Aorta (tissue), 5 donors: Measurements from ENCODE around the gene MAX. TPM values are rescaled to one million over a fixed set of nuclear protein-coding genes. Genes with fewer than 3 reads are reported as not detected.

Experiments used
- ATAC-seq: fragments of 200-7000 bp; cut with Tn5 transposase; one replicate; pipeline ENCODE4 v1.9.1; 2022; ENCODE audit warnings: moderate library complexity; ENCODE audit not compliant: low FRiP score
- DNase-seq, 2 donors: peaks; one replicate each; pipeline ENCODE4 v3.0.0-alpha.2; 2020
- H3K27ac ChIP-seq, 2 donors: one replicate each; pipeline ENCODE4 v1.5.1; 2013; ENCODE audit warnings: low read length in 2 of 2, mild to moderate bottlenecking in 2 of 2, moderate library complexity in 2 of 2, control low read depth in 1 of 2, inconsistent platforms in 1 of 2, low read depth in 1 of 2
- H3K27me3 ChIP-seq, 2 donors: one replicate each; pipeline ENCODE4 v1.6.1; 2013; ENCODE audit warnings: control low read depth in 1 of 2, low read length in 1 of 2, mild to moderate bottlenecking in 1 of 2, moderate library complexity in 1 of 2; ENCODE audit not compliant: insufficient read depth in 2 of 2, control insufficient read depth in 1 of 2
- H3K36me3 ChIP-seq, 2 donors: one replicate each; pipeline ENCODE4 v1.6.1; 2013; ENCODE audit warnings: control low read depth in 1 of 2, low read length in 1 of 2, mild to moderate bottlenecking in 1 of 2; ENCODE audit not compliant: insufficient read depth in 2 of 2, control insufficient read depth in 1 of 2
- H3K4me1 ChIP-seq, 2 donors: one replicate each; pipeline ENCODE4 v1.6.1; 2013; ENCODE audit warnings: low read length in 2 of 2, control low read depth in 1 of 2, mild to moderate bottlenecking in 1 of 2, moderate library complexity in 1 of 2; ENCODE audit not compliant: insufficient read depth in 2 of 2, control insufficient read depth in 1 of 2
- H3K4me3 ChIP-seq, 2 donors: one replicate each; pipeline ENCODE4 v1.5.1; 2013; ENCODE audit warnings: low read length in 2 of 2, control low read depth in 1 of 2, mild to moderate bottlenecking in 1 of 2
- H3K9me3 ChIP-seq: one replicate; pipeline ENCODE4 v1.6.1; 2013; ENCODE audit warnings: mild to moderate bottlenecking, low read length; ENCODE audit not compliant: control insufficient read depth
- WGBS, 2 donors: extraction: QIAGEN DNeasy Blood & Tissue Kit; methylation state at CpG; one replicate each; pipeline ENCODE4 v1.1.7; 2013; 5-methylcytosine and 5-hydroxymethylcytosine counted together
- intact Hi-C, 2 donors: fragments of 100-400 bp; cut with DNase I; formaldehyde crosslinking; loops; one replicate each; pipeline versions ENCODE4 v1.14.2 to v1.15.0; 2022
- polyA plus RNA-seq, 2 donors: library from polyadenylated mRNA; stranded (reverse); fragments of 200-250 nt; gene quantifications; one replicate each; pipeline ENCODE4 v1.2.3, GENCODE V29; 2013
- total RNA-seq, 2 donors: library from RNA; stranded (reverse); fragmentation: NEBNext Ultra II Directional; extraction: Animal tissue kit (Norgen Biotek cat#: 25700); gene quantifications; one replicate each; pipeline ENCODE4 v1.2.1, GENCODE V29; 2021
- donor health status: healthy with polysubstance abuse.
- donor health status: Bipolar disorder and iron deficiency.
- donor health status: DM: no; HTN: no; CAD: no.
- donor health status: DM: no; HTN: no; CAD: no.
- donor health status: DM: yes; HTN: yes; CAD: no.

Gene MAX
- total and polyA plus RNA-seq, 4 donors, result 42.6 to 98.0 (median 63.6) TPM

- intact Hi-C loops, result no loop called here
- H3K4me3 ChIP-seq, result no peak overlapping the region
- no peaks in the 10 kb centered on the region for H3K27me3 ChIP-seq
- WGBS, 2 donors, result 93 to 94% methylated on average over 6 of the region's 6 CpGs
- H3K27ac ChIP-seq, result no peak overlapping the region
- peaks cover 0 to 2% of the 10 kb centered on the region in 2 donors for H3K4me1 ChIP-seq
- ATAC-seq (no peak), DNase-seq (no peak)
- H3K9me3 ChIP-seq, result no peaks in the 10 kb centered on the region
- peaks cover 0 to 5% of the 10 kb centered on the region in 2 donors for H3K36me3 ChIP-seq
These were observed 30.1 kb downstream of the MAX start for GRCh38 chr14:65072256-65072655.

GRCh38 chr14:65071544-65071943 is 30.8 kb downstream of the MAX start:
- DNase-seq, result no peak
- H3K27ac ChIP-seq, result no peak overlapping the region
- 75 to 82% methylated on average over 3 of the region's 3 CpGs for WGBS, 2 donors
- H3K36me3 ChIP-seq, result peaks cover 0 to 5% of the 10 kb centered on the region in 2 donors
- H3K4me1 ChIP-seq, result peaks cover 0 to 2% of the 10 kb centered on the region in 2 donors
- H3K27me3 ChIP-seq, result no peaks in the 10 kb centered on the region
- intact Hi-C loops, result no loop called here
- ATAC-seq, result no peak
- no peak overlapping the region for H3K4me3 ChIP-seq
- no peaks in the 10 kb centered on the region for H3K9me3 ChIP-seq

- intact Hi-C loops, result no loop called here
- no peak overlapping the region for H3K4me3 ChIP-seq
- H3K27ac ChIP-seq, result no peak overlapping the region
- 51 to 62% methylated on average over 12 of the region's 12 CpGs for WGBS, 2 donors
- H3K36me3 ChIP-seq, result peaks cover 0 to 4% of the 10 kb centered on the region in 2 donors
- no peaks in the 10 kb centered on the region for H3K27me3 ChIP-seq
- ATAC-seq, result no peak
- H3K4me1 ChIP-seq, result peaks cover 0 to 2% of the 10 kb centered on the region in 2 donors
- no peak for DNase-seq
- H3K9me3 ChIP-seq, result no peaks in the 10 kb centered on the region
These were observed 31.8 kb downstream of the MAX start for GRCh38 chr14:65070471-65070976.

- Histone ChIP-seq H3K27ac (no peak overlapping the region), H3K4me1 (peaks cover 0 to 2% of the 10 kb centered on the region in 2 donors), H3K9me3 (no peaks in the 10 kb centered on the region), H3K27me3 (no peaks in the 10 kb centered on the region), H3K36me3 (peaks cover 0 to 6% of the 10 kb centered on the region in 2 donors), H3K4me3 (no peak overlapping the region)
- intact Hi-C loops, result no loop called here
- WGBS, 2 donors, result 82 to 84% methylated on average over 5 of the region's 5 CpGs
- DNase-seq (no peak), ATAC-seq (no peak)
These were observed 32.4 kb downstream of the MAX start for GRCh38 chr14:65069874-65070413.

GRCh38 chr14:65065719-65066118 is 36.6 kb downstream of the MAX start:
- WGBS, 2 donors, result 95% methylated on average over 7 of the region's 7 CpGs
- no peaks in the 10 kb centered on the region for H3K27me3 ChIP-seq
- intact Hi-C loops, result no loop called here
- H3K27ac ChIP-seq, result no peak overlapping the region
- DNase-seq (no peak), ATAC-seq (no peak)
- no peaks in the 10 kb centered on the region for H3K9me3 ChIP-seq
- no peaks in the 10 kb centered on the region for H3K4me1 ChIP-seq
- H3K4me3 ChIP-seq, result no peak overlapping the region
- H3K36me3 ChIP-seq, result peaks cover 0 to 8% of the 10 kb centered on the region in 2 donors

GRCh38 chr14:65062096-65063075 is 39.9 kb downstream of the MAX start:
- ATAC-seq (peak; percentile 36), DNase-seq (no peak)
- Histone ChIP-seq H3K9me3 (no peaks in the 10 kb centered on the region), H3K27me3 (no peaks in the 10 kb centered on the region), H3K36me3 (peaks cover 0 to 7% of the 10 kb centered on the region in 2 donors), H3K4me1 (no peaks in the 10 kb centered on the region), H3K27ac (no peak overlapping the region), H3K4me3 (no peak overlapping the region)
- intact Hi-C loops, result no loop called here
- 77 to 82% methylated on average over 15 to 16 of the region's 16 CpGs for WGBS, 2 donors

GRCh38 chr14:65057695-65058094 is 44.6 kb downstream of the MAX start:
- DNase-seq (no peak), ATAC-seq (no peak)
- Histone ChIP-seq H3K27me3 (no peaks in the 10 kb centered on the region), H3K9me3 (no peaks in the 10 kb centered on the region), H3K27ac (no peak overlapping the region), H3K4me3 (no peak overlapping the region), H3K4me1 (no peaks in the 10 kb centered on the region), H3K36me3 (peaks cover 0 to 4% of the 10 kb centered on the region in 2 donors)
- intact Hi-C loops, result no loop called here

- no peaks in the 10 kb centered on the region for H3K9me3 ChIP-seq
- intact Hi-C loops, result no loop called here
- DNase-seq (peak in 1 of 2 donors; percentile 60), ATAC-seq (no peak)
- no peak overlapping the region for H3K27ac ChIP-seq
- H3K4me3 ChIP-seq, result no peak overlapping the region
- no peaks in the 10 kb centered on the region for H3K4me1 ChIP-seq
- H3K36me3 ChIP-seq, result peaks cover 0 to 4% of the 10 kb centered on the region in 2 donors
- no peaks in the 10 kb centered on the region for H3K27me3 ChIP-seq
- 88 to 90% methylated on average over 23 of the region's 23 CpGs for WGBS, 2 donors
These were observed 47.7 kb downstream of the MAX start for GRCh38 chr14:65054471-65055085.
